HUES48 (cell line): ENCODE data around the gene TCHP.
"Not testable (repeated sequence)": the region's sequence is repeated elsewhere in the genome, so short reads cannot be mapped to it uniquely, and the experiment has no call there.

ENCODE experiments used
- H3K27ac ChIP-seq: one replicate; pipeline ENCODE4 v1.7.0; 2013; ENCODE audit warnings: low read depth, low read length, inconsistent platforms
- H3K27me3 ChIP-seq: 2 replicates; pipeline ENCODE4 v1.6.1; 2013; ENCODE audit warnings: mild to moderate bottlenecking, low read length; ENCODE audit not compliant: control insufficient read depth, insufficient read depth
- H3K36me3 ChIP-seq: 2 replicates; pipeline ENCODE4 v1.6.1; 2013; ENCODE audit warnings: low read length; ENCODE audit not compliant: control insufficient read depth, insufficient read depth
- H3K4me1 ChIP-seq: 2 replicates; pipeline ENCODE4 v1.6.1; 2013; ENCODE audit warnings: mild to moderate bottlenecking, low read length; ENCODE audit not compliant: control insufficient read depth, insufficient read depth
- H3K4me3 ChIP-seq: 2 replicates; pipeline ENCODE4 v1.5.1; 2013; ENCODE audit warnings: mild to moderate bottlenecking, low read depth, low read length
- H3K9ac ChIP-seq: 2 replicates; pipeline ENCODE4 v1.6.1; 2013; ENCODE audit warnings: mild to moderate bottlenecking, low read depth, low read length, moderate library complexity
- H3K9me3 ChIP-seq: 2 replicates; pipeline ENCODE4 v1.6.1; 2013; ENCODE audit warnings: low read length; ENCODE audit not compliant: control insufficient read depth, insufficient read depth

Gene TCHP

GRCh38 chr12:109926016-109926415, 25.9 kb downstream of the TCHP start:
- Histone ChIP-seq H3K9ac (no peak overlapping the region), H3K27me3 (no peaks in the 10 kb centered on the region), H3K27ac (no peak overlapping the region), H3K9me3 (no peaks in the 10 kb centered on the region), H3K36me3 (peaks cover 7% of the 10 kb centered on the region; the same call in 1 of the 2 replicates), H3K4me1 (no peaks in the 10 kb centered on the region), H3K4me3 (no peak overlapping the region)

- Histone ChIP-seq H3K27ac (no peak overlapping the region), H3K9me3 (no peaks in the 10 kb centered on the region), H3K27me3 (no peaks in the 10 kb centered on the region), H3K4me1 (no peaks in the 10 kb centered on the region), H3K36me3 (peaks cover 13% of the 10 kb centered on the region), H3K4me3 (no peak overlapping the region), H3K9ac (no peak overlapping the region)
These were observed 26.6 kb downstream of the TCHP start for GRCh38 chr12:109926488-109927210.

DNA sequence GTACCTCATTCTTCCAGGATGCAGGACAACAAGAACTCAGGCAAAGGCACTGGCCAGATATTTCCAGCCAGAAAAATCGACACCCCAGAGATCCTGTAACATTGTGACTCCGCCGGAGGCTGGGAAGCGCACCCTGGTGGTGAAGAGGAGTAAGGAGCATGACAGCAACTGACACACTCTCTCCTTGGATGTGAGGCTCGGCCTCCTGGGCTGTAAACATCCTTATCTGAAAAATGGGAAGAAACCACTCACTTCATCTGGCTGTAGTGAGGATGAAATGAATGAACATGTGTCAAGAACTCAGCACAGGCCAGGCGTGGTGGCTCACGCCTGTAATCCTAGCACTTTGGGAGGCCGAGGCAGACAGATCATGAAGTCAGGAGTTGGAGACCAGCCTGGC, 27.5 kb downstream of the TCHP start:
- Histone ChIP-seq H3K27ac (no peak overlapping the region), H3K36me3 (peaks cover 22% of the 10 kb centered on the region), H3K4me3 (no peak overlapping the region), H3K4me1 (no peaks in the 10 kb centered on the region), H3K27me3 (no peaks in the 10 kb centered on the region), H3K9me3 (no peaks in the 10 kb centered on the region), H3K9ac (no peak overlapping the region)

DNA sequence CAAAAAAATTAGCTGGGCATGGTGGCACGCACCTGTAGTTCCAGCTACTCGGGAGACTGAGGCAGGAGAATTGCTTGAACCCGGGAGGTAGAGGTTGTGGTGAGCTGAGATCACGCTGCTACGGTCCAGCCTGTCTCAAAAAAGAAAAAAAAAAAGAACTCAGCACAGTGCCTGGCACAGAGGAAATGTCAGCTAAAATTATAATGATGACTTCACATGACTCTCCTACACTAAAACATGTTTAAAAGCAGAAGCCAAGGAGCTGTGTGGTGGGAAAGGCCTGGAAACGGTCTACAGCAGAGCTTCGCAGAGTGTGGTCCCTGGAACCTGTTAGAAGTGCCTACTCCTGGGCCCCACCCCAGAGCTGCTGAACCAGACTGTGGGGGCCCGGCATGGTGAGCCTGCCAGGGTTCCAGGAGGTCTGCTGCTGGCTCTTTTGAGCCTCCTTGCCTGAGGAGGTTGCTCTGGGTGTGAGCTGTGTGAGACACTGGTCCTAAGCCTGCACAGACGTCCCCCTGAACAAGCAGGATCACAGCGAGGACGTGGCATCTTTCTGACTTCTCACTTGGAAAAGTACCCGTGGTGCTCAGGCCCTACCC, 28.1 kb downstream of the TCHP start:
- H3K27me3 ChIP-seq, result no peaks in the 10 kb centered on the region
- H3K27ac ChIP-seq, result no peak overlapping the region
- H3K4me1 ChIP-seq, result no peaks in the 10 kb centered on the region
- no peak overlapping the region for H3K4me3 ChIP-seq
- H3K36me3 ChIP-seq, result peaks cover 27% of the 10 kb centered on the region
- H3K9ac ChIP-seq, result no peak overlapping the region
- H3K9me3 ChIP-seq, result no peaks in the 10 kb centered on the region

DNA sequence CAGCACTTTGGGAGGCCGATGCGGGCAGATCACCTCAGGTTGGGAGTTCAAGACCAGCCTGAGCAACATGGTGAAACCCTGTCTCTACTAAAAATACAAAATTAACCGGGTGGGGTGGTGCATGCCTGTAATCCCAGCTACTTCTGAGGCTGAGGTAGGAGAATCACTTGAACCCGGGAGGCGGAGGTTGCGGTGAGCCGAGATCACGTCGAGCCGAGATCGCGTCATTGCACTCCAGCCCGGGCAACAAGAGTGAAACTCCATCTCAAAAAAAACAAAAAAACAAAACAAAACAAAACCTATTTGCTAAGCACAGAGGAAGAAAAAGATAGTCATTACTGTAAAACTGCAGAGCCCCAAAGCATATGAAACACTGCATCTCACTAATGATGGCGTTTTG, 29.3 kb downstream of the TCHP start:
- H3K36me3 ChIP-seq, result peaks cover 34% of the 10 kb centered on the region
- not testable (repeated sequence) for H3K4me3 ChIP-seq, H3K27me3 ChIP-seq, H3K4me1 ChIP-seq, H3K9ac ChIP-seq, H3K27ac ChIP-seq, H3K9me3 ChIP-seq

DNA sequence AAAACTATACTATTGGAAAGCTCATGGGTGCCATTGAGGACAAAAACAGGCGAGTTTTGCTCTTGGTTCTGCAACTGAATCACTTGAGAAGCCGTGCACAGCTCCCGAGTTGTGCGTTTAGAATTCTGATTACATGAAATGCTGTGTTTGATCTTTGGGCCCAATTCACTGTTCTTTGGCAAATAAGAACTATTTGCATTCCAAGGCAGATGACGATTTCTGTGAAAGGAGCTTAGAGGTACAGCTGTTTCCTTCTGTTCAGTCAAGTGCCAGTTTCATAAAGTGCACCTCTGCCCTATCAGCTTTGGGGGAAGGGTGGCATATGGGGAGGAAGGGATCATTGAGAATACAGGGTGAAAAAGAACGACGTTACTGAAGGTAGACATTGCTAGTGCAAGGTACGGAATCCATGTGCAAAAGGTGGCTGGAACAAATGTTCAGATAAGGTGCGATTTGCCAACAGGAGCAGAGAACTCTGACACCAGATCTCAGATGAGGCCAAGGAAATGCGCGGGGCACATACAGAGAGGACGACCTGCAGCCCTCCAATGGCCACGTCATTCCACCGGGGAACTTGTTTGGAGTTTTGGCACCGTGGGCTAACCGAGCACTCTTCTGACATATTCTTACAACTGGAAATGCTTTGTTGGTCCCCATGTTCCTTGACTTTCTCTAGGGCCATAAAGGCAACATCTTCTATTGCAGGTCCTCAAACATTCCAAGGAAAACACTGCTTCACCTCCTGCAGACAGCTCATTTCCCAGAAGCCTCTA, 30.1 kb downstream of the TCHP start:
- Histone ChIP-seq H3K36me3 (peaks cover 37% of the 10 kb centered on the region), H3K4me3 (no peak overlapping the region), H3K9me3 (no peaks in the 10 kb centered on the region), H3K4me1 (no peaks in the 10 kb centered on the region), H3K27me3 (no peaks in the 10 kb centered on the region), H3K27ac (no peak overlapping the region), H3K9ac (no peak overlapping the region)

GRCh38 chr12:109931143-109931542, 31.1 kb downstream of the TCHP start:
- no peak overlapping the region for H3K4me3 ChIP-seq
- no peak overlapping the region for H3K27ac ChIP-seq
- H3K9me3 ChIP-seq, result no peaks in the 10 kb centered on the region
- no peak overlapping the region for H3K9ac ChIP-seq
- H3K36me3 ChIP-seq, result peaks cover 40% of the 10 kb centered on the region
- H3K4me1 ChIP-seq, result no peaks in the 10 kb centered on the region
- no peaks in the 10 kb centered on the region for H3K27me3 ChIP-seq

DNA sequence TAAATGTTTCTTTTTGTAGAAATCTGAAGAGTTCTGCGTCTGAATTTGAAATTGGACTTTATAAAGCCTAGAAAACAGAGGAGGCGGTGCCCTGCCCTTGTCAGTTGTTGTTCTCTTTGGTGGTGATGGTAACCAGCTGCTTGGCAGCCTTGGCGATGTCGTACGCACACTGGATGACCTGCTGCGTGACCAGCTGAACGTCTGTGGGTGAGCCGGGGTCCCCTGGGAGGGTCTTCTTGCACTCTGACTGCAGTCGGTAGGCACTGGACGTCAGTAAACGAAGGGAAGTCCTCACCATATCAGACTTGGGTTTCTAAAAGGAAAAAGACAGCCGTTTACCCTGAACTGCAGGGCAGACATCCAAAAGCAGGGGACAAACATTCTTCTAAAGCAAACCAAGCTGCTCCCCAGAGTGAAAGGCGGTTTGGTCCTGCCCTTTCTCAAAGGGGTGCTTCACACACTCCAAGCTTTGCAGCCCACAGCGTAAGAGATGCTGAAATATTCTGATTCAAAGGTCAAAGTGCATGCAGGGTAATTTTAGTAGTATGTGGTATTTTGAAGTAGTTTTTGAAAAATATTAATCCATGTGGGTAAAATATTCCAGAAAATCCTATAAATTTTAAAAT, 32.9 kb downstream of the TCHP start:
- Histone ChIP-seq H3K27ac (no peak overlapping the region), H3K9me3 (no peaks in the 10 kb centered on the region), H3K4me3 (no peak overlapping the region), H3K27me3 (no peaks in the 10 kb centered on the region), H3K4me1 (no peaks in the 10 kb centered on the region), H3K36me3 (peaks cover 49% of the 10 kb centered on the region), H3K9ac (no peak overlapping the region)

- no peak overlapping the region for H3K27ac ChIP-seq
- H3K9ac ChIP-seq, result no peak overlapping the region
- H3K4me1 ChIP-seq, result no peaks in the 10 kb centered on the region
- H3K27me3 ChIP-seq, result no peaks in the 10 kb centered on the region
- H3K36me3 ChIP-seq, result peaks cover 59% of the 10 kb centered on the region
- H3K9me3 ChIP-seq, result no peaks in the 10 kb centered on the region
- no peak overlapping the region for H3K4me3 ChIP-seq
These were observed 34.0 kb downstream of the TCHP start for GRCh38 chr12:109934026-109934425.

DNA sequence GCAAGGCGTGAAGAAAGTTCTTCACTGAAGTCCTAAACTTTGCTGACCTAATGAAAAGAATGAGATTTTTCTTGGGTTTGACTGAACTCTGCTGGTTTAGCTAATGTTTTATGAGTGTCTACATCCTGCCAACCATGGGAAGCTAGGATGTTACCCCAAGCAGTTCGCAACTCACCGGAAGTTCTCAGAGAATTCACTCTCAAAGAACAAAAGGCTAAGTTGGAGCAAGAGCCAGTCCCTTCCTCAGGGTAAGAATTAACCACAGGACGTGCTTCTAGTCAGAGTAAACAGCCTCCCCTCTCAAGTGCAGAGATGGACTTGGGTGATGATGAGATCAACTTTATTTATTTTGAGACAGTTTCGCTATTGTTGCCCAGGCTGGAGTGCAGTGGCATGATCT, 37.3 kb downstream of the TCHP start:
- H3K36me3 ChIP-seq, result peaks cover 41% of the 10 kb centered on the region
- H3K9me3 ChIP-seq, result no peaks in the 10 kb centered on the region
- no peaks in the 10 kb centered on the region for H3K27me3 ChIP-seq
- H3K4me3 ChIP-seq, result no peak overlapping the region
- no peak overlapping the region for H3K9ac ChIP-seq
- no peaks in the 10 kb centered on the region for H3K4me1 ChIP-seq
- H3K27ac ChIP-seq, result no peak overlapping the region

- Histone ChIP-seq H3K27me3 (no peaks in the 10 kb centered on the region), H3K9ac (no peak overlapping the region), H3K9me3 (no peaks in the 10 kb centered on the region), H3K36me3 (peaks cover 30% of the 10 kb centered on the region), H3K27ac (no peak overlapping the region), H3K4me1 (no peaks in the 10 kb centered on the region), H3K4me3 (no peak overlapping the region)
These were observed 38.9 kb downstream of the TCHP start for GRCh38 chr12:109938947-109939346.
